HG03025 (cell line): ENCODE measurements around the gene ABTB1.
"Not testable (repeated sequence)": the region's sequence is repeated elsewhere in the genome, so short reads cannot be mapped to it uniquely, and the experiment has no call there.

Experiments used
- ATAC-seq: cut with Tn5 transposase; IDR thresholded peaks from one replicate; pipeline ENCODE4 v1.9.1; 2021; ENCODE audit warnings: mild to moderate bottlenecking, moderate library complexity; ENCODE audit not compliant: unreplicated experiment, low FRiP score

The ABTB1 gene

DNA sequence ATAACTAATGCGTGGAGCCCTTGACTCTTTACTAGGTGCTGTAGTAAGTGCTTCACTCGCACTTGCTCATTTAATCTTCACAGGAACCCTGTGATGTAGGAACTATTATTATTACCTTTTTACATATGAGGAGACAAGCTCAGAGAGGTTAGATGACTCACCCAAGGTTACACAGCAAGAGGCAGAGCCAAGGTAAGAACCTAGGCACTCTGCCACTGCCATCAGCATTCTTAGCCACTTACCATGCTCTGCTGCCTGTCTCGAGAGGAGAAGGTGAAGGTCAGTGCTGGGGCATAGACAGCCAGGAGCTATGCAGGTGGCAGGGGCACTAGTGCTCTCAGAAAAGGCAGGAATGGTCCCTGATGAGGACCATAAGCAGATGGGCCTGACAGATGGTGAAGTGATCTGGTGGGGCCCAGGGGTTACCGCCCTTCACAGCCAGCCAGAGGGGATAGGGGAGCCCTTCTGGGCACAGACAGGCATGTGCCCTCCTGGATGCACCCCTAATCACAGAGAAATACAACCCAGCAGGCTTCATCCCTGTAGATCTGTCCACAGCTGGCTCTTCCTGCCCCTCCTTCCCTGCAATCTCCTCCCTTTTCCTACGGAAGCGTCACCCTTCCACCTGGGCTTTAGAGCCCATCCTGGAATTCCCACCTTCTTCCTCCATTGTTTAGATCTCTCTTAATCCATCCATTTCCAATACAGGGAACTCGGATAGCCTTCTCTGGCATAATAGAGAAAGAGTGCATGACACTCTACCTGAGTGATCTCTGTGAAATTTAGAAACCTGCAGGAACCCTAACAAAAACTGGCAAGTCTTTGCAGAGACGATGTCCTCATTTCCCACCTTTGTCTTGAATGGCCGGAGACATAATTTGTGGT, 26.9 kb downstream of the ABTB1 start:
- ATAC-seq: no peak

DNA sequence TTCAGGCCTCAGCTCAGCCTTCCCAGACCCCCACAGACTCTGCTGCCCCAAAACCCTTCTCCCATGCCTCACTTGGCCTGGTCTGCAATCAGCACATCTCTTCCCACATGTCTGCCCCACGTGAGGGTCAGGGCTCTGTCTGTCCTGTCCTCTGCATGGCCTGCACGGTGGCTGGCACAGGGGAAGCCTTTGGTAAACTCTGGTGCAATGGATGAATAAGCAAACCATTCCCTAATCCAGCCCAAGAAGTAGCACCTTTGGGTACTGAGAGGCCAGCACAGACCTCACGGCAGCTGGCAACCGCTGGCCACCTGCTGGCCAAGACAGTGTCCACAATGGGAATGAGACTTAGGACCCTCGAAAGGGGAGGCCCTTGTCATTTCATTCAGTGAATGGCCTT, 27.7 kb downstream of the ABTB1 start:
- ATAC-seq: no peak

DNA sequence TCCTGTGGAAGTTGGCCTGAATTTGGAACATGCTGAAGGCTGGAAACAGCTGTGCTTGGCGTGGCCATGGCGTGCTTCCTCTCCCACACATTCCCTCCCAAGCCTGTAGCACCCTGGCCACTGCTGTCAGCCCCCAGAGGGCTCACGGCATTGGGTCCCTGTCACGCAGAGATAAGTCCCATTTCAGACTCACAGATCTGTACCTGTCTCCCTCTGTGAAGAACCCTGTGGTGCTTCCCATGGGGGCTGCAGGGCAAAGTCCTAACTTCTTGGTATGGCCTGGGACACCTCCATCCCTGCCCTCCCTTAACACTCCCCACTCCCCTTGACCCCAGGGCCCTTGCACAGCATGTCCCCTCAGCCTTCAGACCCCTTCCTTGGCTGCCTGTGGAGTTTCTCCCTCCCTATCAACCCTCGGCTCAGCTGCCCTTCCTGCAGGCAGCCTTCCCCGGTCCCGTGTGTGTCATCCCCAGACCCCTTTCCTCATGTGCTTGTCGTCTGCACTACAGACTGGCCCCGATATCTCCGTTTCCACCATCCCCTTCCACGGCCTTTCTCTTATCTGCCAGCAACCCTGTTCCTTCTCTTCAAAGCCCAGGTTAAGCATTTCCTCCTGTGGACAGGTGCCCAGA, 28.6 kb downstream of the ABTB1 start:
- ATAC-seq: no peak

DNA sequence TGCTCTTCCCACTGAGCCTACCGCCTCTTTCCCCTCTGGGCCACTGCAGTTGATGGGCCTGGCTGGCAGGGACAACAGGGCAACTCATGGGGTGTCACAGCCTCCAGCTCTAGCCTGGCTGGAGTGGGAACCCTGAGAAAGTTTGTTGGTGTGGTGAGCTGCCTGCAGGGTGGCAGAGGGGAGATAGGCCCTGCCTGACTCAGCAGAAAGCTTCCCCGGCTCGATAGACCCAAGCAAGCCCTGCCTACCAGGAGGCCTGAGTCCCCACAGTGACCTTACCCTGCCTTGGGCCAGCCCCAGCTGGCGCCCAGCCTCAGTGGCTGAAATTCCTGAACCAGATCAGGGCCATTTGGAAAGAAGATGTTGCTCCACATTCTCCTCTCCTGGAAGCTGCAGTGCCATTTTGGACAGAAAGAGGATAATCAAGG, 29.4 kb downstream of the ABTB1 start:
- ATAC-seq: no peak

DNA sequence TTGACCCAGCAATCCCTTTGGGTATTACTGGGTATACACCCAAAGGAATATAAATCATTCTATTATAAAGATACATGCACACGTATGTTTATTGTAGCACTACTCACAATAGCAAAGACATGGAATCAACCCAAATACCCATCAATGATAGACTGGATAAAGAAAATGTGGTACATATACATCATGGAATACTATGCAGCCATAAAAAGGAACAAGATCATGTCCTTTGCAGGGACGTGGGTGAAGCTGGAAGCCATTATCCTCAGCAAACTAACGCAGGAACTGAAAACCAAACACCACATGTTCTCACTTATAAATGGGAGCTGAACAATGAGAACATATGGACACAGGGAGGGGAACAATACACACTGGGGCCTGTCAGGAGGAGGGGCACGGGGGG, 32.1 kb downstream of the ABTB1 start:
- not testable (repeated sequence) for ATAC-seq

DNA sequence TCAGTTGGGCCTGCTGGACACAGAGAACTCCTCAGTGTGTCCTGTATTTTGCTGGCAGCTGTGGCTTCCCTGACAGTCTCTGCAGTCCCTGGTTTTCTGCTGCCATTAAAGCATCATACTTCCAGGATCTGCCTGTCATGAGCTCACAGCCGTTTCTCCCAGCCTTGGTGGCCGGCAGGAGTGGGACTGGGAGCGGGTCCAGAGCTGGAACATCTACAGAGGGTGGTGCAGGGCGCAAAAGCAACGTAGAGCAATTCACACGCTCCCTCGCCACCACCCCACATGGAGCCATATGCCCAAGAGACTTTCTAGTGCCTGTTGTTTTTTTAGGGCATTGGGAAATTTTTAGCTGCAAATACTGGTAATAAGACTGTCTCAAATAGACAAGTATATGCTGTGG, 33.6 kb downstream of the ABTB1 start:
- ATAC-seq: no peak

DNA sequence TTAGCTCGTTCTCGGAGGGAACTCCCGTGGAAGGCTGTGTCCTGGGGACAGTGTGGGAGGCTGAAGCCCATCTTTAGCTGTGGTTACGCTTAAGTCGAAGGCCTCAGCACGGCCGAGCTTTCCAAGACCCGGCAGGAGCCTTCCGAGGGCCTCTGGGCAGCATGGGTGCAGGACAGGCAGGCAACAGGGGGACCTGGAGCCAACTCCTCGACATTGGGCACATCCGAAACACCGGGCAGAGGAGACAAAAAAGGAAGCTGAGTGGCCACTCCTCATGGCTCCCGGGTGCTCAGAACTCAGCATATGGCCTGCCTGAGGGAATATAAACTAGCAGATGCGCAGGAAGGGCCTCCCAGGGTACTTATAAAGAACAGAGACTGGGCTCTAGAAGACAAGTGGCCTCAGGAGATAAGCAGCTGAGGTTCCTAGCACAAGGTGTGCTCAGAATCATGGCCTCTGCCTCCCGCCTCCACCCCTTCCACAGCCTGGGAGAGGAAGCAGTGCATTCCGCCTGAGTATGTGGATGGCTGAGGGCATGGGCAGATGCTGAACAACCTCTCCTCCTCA, 34.1 kb downstream of the ABTB1 start:
- no peak for ATAC-seq

DNA sequence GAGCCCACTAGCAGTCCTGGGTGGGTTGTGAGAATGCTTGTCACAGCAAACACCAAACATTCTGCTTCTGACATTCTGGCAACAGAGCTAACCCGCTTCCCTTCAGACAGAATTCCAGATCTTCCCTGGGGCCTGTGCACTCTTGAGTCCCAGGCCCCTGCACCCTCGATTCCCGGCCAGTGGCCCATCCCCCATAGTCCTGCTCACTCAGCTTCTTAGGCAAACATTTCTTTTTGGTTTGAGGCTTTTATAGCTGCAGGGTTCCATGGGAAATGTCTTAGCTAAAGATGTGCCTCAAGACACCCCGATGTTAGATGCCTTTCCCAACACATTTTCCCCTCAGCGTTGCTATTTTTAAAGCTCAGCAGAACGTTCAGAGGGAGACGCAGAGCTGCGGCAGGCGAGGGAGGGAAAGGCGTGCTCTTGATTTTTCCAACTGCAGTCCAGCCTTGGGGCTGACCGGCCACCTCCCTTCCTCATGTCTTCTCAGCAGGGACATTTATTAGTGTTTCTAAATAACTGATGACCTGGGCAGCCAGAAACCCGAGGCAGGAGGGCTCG, 35.2 kb downstream of the ABTB1 start:
- no peak for ATAC-seq

DNA sequence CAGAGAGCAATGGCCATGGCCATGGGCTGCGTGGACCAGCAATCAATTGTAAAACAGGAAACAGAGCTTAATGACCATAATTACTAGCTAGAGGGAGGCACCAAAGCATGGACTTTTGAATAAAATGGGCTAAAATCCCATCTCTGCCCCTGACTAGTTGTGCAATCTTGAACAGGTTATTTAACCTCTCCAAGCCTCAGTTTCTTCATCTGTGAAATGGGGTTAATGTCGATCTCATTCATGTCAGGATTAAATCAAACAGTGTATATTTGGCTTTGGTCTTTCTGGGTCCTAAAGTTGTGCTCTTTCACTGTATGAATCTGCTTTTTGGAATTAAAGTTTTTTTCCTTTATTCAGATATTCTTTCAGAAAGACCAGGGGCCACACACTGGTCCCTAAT, 36.1 kb downstream of the ABTB1 start:
- no peak for ATAC-seq

DNA sequence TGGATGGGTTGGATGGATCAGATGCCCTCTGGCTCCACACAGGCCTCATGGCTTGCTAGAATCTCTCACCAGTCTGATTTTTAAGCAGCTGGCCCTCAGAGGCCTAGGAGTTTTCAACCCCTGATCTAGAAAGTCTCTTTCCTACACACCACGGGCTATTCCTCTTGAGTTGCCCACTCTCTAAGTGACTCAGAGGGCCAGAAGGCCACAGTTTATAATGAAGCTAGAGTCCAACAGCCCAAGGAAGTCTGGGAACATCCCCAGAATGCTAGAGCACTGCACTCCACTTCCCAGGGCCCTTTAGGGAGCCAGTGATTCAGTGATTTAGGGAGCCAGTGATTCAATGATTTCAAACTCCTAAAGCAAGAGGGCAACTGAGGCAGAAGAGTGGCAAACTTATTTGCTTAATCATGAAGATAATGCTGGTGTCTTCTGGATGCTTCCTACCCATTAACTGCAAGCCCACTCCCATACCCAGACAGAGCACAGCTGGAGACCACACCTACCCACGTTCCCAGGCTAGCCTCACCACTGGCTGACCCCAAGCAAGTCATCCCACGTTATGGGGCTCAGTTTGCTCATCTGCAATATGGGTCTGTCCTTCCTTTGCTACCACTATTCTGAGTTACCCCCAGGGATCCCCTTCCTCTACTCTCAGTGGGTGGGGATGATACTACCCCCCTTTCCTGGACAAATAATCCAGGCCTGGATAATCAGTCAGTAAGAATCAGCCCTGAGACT, 36.7 kb downstream of the ABTB1 start:
- no peak for ATAC-seq

DNA sequence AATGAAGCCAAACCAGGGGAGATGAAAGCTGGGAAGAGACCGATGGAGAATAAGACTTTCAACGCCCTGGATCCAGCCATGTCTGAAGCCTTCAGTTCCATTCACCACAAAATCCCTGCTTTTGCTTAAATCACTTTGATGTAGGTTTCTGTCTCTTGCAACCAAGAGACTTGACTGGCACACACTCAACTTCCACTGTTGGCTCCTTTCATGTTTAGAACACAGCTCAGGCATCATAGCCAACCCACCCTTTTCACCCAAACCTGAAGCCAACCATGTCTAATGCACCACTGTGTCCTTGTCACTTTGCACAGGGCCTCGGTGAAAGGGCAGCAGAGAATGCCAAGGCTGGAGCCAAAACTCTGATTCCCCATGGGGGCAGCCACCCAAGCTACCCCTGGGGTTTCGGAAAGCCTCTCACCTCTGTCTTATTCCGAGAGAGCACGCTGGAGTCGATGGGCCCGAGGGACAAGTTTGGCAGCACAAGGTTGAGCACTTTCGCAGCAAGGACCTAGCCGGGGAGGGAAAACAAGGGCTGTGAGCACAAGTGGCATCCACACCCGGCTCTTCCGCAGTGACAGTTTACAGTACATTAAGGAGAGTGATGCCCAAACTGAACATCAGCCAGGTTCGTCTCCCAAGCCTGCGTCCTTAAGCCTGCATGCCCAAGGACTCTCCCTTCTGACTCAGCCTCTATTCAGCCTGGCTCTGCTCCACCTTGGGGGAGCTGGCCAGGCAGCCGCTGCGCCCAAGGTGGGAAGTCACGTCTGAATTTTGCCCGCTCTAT, 37.6 kb downstream of the ABTB1 start:
- ATAC-seq: no peak

DNA sequence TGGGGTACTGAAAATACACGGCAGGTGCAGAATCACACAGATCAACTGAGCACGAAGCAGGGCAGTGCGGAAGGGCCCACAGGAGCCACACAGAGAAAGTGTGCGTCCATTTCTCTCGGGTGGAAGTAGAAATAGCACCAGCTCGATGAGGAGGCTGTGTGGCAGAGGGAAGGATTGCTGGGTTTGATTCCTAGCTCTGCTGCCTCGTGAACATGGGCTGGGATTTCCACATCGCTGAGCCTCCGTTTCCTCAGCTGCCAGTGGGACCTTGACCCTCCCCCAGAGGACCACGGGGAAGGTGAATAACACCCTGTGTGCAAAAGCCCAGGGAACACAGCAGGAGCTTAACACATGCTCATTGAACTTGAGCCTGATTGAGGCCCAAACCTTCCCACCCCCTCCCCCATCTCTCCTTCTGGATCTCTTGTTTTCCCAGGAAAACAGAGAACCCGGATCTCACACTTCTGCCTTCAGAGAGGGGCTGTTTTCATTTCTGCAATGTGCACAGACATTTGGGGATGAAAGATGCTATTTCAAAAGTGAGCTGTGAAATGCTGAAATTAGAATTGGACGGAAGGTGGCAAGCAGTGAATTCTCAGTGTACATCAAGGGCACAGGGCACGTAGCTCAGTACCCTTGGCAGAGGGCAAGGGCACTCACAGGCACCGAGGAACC, 38.4 kb downstream of the ABTB1 start:
- ATAC-seq: no peak

DNA sequence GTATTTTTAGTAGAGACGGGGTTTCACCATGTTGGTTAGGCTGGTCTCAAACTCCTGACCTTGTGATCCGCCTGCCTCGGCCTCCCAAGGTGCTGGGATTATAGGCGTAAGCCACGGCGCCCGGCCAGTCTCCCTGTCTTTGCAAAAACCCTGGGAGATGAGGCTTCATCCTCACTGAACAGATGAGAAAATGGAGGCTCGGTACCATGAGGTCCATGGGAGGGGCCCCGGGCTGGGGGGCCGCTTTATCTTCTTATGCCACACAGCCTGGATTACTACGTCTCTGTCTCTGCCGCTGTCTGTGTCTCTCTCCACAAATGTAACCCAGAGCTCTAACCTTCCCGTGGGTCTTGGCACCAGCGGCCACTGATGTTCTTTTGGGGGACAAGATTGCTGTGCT, 39.1 kb downstream of the ABTB1 start:
- ATAC-seq: no peak

DNA sequence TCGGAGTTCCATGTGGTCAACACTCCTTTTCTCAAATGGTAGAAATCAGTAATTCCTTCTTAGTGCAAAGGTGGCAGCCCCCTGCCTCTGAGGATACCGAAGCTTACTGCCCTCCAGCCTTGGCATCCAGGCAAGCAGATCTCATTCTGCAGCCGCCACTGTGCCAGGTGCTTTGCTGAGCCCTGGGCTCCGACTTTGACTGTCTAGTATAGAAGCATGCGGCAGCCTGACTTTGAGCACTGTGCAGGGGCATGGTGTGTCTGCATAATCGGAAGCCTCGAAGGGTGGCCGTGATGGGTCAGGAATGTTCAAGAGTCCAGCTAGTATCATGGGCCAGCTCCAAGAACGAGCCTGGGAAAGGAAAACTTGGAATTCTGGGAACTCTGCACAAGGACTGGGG, 39.7 kb downstream of the ABTB1 start:
- ATAC-seq: no peak

DNA sequence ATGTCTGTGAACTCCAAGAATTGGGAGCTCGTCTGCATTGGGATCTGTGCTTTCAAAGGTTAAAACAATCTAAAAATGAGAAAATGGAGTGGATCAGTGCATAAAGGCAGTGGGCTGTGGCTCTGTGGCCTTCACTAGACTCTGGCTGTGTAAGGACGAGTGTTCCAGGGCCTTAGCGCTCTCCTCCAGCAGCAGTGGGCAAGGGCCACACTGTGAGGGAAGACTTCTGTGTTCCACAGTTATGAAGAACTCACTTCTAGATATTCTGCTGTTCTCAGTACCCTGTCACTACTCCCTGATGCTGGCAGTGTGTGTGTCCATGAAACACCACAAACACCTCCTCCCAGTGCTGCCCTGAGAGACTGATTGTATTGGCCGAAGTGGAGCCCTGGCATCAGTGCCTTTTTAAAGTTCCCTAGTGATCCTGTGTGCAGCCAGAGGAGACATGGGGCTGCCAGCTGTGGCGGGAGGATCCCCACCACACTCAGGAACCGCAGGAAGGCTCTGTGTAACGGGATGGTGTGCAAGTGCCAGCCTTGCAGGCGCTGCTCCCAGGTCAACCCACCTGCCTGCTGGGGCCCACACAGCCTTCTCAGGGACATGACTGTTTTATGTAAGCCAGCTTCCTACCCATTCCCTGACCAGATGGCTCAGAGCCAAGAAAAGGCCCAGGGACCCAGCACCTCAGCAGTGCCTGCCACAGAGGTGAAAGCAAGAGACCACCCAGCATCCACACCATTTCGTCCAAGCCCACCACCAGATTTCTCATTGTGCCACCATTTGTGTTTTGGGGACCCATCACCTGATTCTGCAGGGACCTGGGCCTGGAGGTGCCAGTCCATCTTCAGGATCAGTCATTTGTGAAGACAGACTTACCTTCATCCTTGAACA, 40.4 kb downstream of the ABTB1 start:
- ATAC-seq: no peak

DNA sequence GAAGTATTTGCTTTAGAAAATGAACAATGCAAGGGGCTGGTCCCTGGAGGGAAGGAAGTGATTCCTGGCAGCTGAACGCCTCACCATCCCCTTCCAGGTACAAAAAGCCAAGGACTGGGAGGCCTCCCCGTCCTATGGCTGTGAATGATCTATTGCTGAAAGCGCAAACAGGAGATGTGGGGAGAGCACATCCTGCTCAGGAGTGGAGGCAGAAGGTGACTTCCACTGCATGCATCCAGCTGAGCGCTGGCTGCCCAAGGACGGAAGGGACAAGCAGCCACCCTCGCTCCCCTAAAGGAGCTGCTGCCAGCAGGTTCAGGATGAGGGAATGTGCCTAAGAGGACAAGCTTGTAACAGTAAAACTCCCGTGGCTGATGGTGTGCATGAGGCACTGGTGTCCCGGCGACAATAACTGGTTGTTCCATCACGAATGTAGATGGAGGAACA, 41.4 kb downstream of the ABTB1 start:
- no peak for ATAC-seq

DNA sequence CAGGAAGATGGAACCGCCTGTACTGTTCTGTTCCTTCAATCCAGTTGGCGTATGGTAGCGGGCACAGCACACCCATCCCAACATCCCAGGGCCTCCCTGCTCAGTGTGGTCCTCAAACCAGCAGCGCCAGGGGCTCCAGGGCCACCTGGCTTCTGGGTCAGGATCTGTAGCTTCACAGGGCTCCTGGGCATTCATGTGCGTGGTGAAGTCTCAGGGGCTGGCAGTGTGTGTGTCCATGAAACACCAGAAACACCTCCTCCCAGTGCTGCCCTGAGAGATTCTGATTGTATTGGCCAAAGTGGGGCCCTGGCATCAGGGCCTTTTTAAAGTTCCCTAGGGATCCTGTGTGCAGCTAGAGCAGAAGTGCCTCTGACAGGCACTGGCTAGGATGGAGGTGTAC, 42.1 kb downstream of the ABTB1 start:
- no peak for ATAC-seq

DNA sequence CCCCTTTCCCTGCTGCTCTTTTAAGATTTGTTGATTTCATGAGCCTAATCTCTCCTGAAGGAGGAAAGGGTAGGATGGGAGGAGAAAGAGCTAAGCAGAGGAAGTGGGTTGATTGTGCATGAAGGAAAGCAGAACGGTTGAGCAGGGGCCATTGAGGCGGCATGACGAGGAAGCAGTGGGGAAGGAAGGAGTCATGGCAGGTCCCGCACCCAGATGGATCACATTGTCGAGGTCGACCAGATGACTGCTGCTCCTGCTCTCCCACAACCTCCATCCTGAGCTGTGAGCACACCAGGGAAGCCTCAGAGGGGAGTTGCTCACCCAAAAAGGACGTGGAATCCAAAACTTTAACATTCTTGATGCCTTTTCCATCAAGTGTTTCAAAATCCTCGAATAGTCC, 42.8 kb downstream of the ABTB1 start:
- no peak for ATAC-seq
